Muscle of back (tissue), 11 donors: ENCODE results near the gene KRT2. TPM values are rescaled to one million over a fixed set of nuclear protein-coding genes. Genes with fewer than 3 reads are reported as not detected.

ENCODE experiments used
- DNase-seq, 3 donors: peaks; one replicate each; pipeline versions ENCODE4 v3.0.0 to v3.0.0-alpha.2; 2013
- polyA plus RNA-seq, 10 donors: library from polyadenylated mRNA; unstranded; fragments of 120-200 nt; gene quantifications; one replicate each; pipeline ENCODE4 v1.2.1, GENCODE V29; 2013; ENCODE audit not compliant: insufficient read length in 10 of 10

The KRT2 gene
- polyA plus RNA-seq, 10 donors, result 0.08 to 1.8 TPM; not detected in 8

GRCh38 chr12:52616680-52617402, 35.2 kb downstream of the KRT2 start:
- DNase-seq, result no peak

- DNase-seq, result no peak
These were observed 36.1 kb downstream of the KRT2 start for GRCh38 chr12:52615912-52616311.

DNA sequence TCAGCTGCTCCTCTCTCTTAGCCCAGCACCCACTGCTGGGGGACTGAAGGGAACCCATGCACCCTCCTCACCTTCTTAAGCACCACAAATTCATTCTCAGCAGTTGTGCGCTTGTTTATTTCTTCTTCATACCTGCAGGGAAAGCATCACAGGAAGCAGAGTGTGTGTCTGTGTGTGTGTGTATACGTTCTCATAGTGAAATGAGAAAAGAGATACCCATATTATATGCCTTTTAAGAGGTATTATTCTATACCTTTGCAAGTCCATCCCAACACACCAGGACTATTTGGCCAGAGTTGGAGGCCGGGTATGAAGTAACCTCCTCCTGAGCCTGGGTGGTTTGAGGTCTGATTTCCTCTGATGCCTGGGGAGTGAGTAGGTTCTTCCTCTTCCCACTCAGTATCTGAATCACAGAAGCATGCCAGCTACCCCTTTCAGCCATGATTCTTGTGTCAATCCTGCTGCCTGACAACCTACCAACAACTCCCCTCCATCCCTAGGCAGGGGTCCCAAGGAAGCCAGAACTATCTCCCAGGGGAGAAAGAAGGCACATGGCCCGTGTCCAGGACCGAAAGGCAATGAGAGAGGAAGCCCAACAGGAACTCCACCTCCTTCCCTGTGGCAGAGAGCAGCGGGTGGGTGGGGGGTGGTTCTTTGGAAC, 36.7 kb downstream of the KRT2 start:
- DNase-seq, result no peak

- DNase-seq, result no peak
These were observed 37.4 kb downstream of the KRT2 start for GRCh38 chr12:52614381-52615207.

GRCh38 chr12:52613384-52614030, 38.5 kb downstream of the KRT2 start:
- DNase-seq, result no peak

- DNase-seq, result no peak
These were observed 39.3 kb downstream of the KRT2 start for GRCh38 chr12:52612431-52613383.

- no peak for DNase-seq
These were observed 40.9 kb downstream of the KRT2 start for GRCh38 chr12:52611080-52611468.

DNA sequence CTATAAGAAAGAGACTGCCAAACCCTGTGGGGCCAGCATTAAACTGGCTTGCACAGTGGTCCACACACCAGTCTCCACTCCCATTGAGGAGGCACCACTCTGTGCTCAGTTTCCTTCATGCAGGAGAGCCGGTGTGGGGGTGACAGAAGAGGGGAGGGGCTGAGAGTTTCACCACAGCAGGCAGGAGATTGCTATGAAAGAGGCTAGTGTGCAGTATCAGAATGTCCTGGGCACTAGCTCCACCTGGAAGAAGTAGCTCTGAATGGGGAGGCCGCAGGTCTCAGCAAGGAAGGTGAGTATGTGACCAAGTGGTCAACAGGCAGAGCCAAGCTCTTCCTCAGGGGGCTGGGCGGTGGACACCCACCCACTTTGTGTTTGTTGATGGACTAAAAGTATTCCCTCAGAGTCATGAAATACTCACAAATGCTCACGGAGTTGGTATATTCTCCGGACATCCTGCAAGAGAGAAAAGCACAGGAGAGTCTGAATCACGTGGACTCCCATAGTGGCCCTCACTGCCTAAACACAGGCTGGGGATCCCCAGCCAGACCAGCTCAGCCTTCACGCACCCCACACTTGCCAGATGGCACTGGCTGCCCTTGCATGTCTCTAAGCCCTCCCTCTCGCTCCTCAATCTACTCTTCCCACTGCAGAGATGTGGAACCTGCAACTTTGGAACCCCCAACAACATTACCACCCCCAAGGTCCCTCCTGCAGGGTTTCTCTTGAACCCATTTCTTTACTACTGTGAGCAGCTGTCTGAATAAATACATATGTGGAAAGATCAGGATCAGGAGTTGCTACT, 43.0 kb downstream of the KRT2 start:
- DNase-seq, result no peak

GRCh38 chr12:52608161-52608560, 43.9 kb downstream of the KRT2 start:
- no peak for DNase-seq

DNA sequence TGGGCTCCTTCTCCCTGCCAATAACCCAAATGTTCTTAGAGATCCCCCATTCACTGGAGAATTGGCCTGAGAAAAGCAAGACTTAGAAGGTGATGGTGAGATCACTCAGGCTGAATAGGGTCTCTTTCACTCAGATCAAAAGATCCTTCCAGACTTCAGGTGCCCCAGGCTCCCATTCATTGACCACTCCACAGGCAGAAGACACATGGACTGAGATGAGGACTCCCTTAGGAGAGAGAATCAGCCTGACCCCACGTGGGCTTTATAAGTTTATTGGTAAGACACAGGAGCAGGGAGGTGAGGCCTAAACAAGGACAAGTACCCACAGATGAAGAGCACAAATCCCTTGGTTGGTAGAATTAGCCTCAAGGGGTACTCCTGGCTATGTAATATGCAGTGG, 44.7 kb downstream of the KRT2 start:
- no peak for DNase-seq

DNA sequence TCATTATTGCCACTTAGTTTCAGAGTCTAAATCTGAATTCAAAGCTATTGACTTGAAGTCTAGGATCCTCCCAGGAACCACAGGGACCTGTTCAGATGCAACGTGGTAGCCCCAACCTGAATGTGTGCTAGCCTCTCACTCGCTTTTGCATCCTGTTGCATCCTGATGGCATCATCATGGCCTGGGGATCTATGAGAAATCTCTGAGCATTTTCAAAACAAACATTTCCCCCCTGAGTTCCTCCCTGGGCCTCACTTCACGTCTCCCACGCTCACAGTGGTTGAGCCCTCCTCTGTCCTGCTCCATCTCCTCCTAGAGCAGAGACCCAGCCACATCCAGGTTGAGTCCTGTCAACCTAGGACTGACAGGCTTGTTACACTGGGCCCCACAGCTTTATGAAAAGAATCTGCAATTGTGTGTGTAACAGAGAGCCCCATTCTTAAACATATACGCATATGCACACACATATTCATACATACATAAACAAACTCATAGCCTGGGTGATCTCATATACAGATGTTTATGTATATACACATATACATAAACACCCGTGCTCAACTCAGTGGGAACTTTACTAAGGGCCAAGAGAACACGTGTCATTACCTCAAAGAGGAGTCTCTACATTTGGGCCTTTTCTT, 45.3 kb downstream of the KRT2 start:
- DNase-seq, result no peak

GRCh38 chr12:52606096-52606495, 45.9 kb downstream of the KRT2 start:
- DNase-seq, result no peak

- no peak for DNase-seq
These were observed 46.5 kb downstream of the KRT2 start for GRCh38 chr12:52605542-52605941.

DNA sequence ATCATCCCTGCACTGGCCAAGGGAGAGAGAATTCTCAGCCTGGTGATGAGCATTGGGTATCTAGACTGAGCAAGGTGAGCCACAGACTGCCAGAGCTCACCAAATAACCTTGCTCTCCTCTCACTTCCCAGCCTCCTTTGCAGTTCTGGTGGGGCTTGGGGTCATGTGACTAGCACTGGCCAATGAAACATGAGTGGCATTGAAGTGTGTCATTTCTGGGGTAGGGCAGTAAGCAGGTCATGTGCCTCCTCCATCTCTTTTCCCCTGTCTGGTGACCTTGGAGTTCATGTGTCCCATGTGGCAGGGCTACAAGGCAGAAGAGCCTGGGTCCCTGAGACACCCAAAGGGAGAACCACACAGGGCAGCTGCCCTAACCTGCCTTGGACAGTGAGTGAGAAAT, 47.2 kb downstream of the KRT2 start:
- DNase-seq, result no peak

- DNase-seq, result no peak
These were observed 48.7 kb downstream of the KRT2 start for GRCh38 chr12:52603314-52603713.

DNA sequence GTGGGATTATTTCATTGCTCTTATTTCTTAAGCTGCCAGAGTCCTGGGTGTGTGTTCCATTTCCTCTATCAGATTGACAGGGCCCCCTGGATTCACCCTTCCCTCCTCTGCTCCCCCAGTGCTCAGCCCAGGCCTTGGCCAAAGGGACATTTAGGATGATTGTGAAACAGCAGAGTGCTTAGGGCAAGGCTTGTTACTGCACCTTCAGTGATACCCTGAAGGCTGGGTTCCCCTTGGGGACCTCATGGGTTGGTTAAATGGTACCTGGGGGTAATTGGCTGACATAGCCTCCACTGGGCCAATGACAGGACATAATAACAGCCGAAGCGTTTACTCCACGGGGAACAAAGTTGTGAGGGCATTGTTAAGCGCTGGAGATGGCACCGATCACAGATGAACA, 49.5 kb downstream of the KRT2 start:
- DNase-seq, result no peak

DNA sequence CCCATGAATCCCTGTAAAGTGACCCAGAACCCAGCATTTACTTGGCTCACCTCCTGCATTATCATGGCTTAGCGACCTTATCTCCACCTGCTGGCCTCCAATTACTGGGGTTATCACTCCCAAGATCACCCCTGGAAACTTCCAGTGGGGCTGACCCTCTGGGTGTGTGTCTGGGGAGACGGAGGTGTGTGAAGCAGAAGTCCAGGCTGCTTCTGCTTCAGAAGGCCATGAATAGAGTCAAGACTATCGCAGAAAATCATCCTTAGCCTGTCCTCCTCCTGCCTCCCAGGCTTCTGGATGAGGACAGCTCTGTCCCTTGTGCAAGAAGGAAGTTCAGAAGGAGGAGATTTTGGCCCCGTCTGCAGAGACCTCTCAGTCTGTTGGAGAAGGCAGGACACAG, 50.3 kb downstream of the KRT2 start:
- no peak for DNase-seq

GRCh38 chr12:52600941-52601481, 51.0 kb downstream of the KRT2 start, which contains the start of gene KRT72:
Gene KRT72, minus strand, starts transcription at chr12:52601463. Its CDS starts 11 bp downstream, at chr12:52601452.
- DNase-seq, result no peak

- DNase-seq, result no peak
These were observed 51.5 kb downstream of the KRT2 start for GRCh38 chr12:52600475-52600874.
